Measurements from ENCODE around the gene REPIN1.

- TF ChIP-seq CTCF (IDR thresholded peaks at IDR 0.05 in 4 of 5, conservative IDR thresholded peaks at IDR 0.05 in 1 of 5) (no peak), POLR2A (IDR thresholded peaks at IDR 0.05) (no peak)
Measured at GRCh38 chr7:150375662-150376521, 7.3 kb downstream of the REPIN1 start.

Data from gastrocnemius medialis (tissue), 4 donors.